Chondrocyte (in vitro differentiated cells): Measurements from ENCODE around the gene ELOVL3. TPM values are rescaled to one million over a fixed set of nuclear protein-coding genes. Genes with fewer than 3 reads are reported as not detected.

Experiments used
- DNase-seq: peaks from one replicate; pipeline ENCODE4 v3.0.0; 2021; ENCODE audit warnings: mixed read lengths, low spot score
- H3K27ac Mint-ChIP-seq: one replicate; pipeline ENCODE4 v1.8.0; 2021; ENCODE audit warnings: mild to moderate bottlenecking, moderate library complexity, mixed read lengths; ENCODE audit not compliant: unreplicated experiment
- H3K27me3 Mint-ChIP-seq: 2 replicates; pipeline ENCODE4 v1.8.0; 2021; ENCODE audit warnings: low read depth, mixed read lengths
- H3K36me3 Mint-ChIP-seq: 2 replicates; pipeline ENCODE4 v1.8.0; 2021; ENCODE audit warnings: low read depth, mixed read lengths
- H3K4me1 Mint-ChIP-seq: 2 replicates; pipeline ENCODE4 v1.8.0; 2021; ENCODE audit warnings: low read depth, mild to moderate bottlenecking, mixed read lengths
- H3K4me3 Mint-ChIP-seq: one replicate; pipeline ENCODE4 v1.8.0; 2021; ENCODE audit warnings: mild to moderate bottlenecking, moderate library complexity, mixed read lengths; ENCODE audit not compliant: unreplicated experiment
- H3K9me3 Mint-ChIP-seq: 2 replicates; pipeline ENCODE4 v1.8.0; 2021; ENCODE audit warnings: low read depth, mixed read lengths
- total RNA-seq: library from RNA; stranded (reverse); gene quantifications from 3 replicates; pipeline ENCODE4 v1.2.1, GENCODE V29; 2021
- TF ChIP-seq, protein P1 (sequence below): fragments of 200-600 bp; sonication (generic); IDR thresholded peaks from 2 replicates; pipeline ENCODE4 v1.5.0; 2021; ENCODE audit warnings: antibody characterized with exemption, mild to moderate bottlenecking, moderate library complexity

The ELOVL3 gene
- total RNA-seq, 1 donor from 2014 or later, result not detected

- H3K27ac Mint-ChIP-seq, result no peak overlapping the region
- peaks cover 32% of the 10 kb centered on the region for H3K4me1 Mint-ChIP-seq
These were observed 53.0 kb downstream of the ELOVL3 start for GRCh38 chr10:102279104-102279503.

More at GRCh38 chr10:102279104-102279503, 53.0 kb downstream of the ELOVL3 start:
- no peak overlapping the region for H3K4me3 Mint-ChIP-seq
- H3K27me3 Mint-ChIP-seq, result no peaks in the 10 kb centered on the region
- no peaks in the 10 kb centered on the region for H3K9me3 Mint-ChIP-seq
- TF ChIP-seq, protein P1, sequence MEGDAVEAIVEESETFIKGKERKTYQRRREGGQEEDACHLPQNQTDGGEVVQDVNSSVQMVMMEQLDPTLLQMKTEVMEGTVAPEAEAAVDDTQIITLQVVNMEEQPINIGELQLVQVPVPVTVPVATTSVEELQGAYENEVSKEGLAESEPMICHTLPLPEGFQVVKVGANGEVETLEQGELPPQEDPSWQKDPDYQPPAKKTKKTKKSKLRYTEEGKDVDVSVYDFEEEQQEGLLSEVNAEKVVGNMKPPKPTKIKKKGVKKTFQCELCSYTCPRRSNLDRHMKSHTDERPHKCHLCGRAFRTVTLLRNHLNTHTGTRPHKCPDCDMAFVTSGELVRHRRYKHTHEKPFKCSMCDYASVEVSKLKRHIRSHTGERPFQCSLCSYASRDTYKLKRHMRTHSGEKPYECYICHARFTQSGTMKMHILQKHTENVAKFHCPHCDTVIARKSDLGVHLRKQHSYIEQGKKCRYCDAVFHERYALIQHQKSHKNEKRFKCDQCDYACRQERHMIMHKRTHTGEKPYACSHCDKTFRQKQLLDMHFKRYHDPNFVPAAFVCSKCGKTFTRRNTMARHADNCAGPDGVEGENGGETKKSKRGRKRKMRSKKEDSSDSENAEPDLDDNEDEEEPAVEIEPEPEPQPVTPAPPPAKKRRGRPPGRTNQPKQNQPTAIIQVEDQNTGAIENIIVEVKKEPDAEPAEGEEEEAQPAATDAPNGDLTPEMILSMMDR, result no peak
- no peaks in the 10 kb centered on the region for H3K36me3 Mint-ChIP-seq
- no peak for DNase-seq

Other genes starting within 250 kb of the ELOVL3 start
- 18.1 to 19.3 TPM (median 18.4 TPM) in 3 replicates for gene ARMH3, start 170.1 kb upstream of the ELOVL3 start, total RNA-seq
- gene HPS6, start 160.9 kb upstream of the ELOVL3 start, total RNA-seq, result 19.4 to 21.8 TPM (median 20.1 TPM) in 3 replicates
- 64.6 to 73.9 TPM (median 65.7 TPM) in 3 replicates for gene LDB1, start 105.9 kb upstream of the ELOVL3 start, total RNA-seq
- gene PPRC1, start 93.3 kb upstream of the ELOVL3 start, total RNA-seq, result 42.9 to 47.3 TPM (median 44.4 TPM) in 3 replicates
- gene NOLC1, start 73.9 kb upstream of the ELOVL3 start, total RNA-seq, result 36.2 to 50.6 TPM (median 38.8 TPM) in 3 replicates
- not detected in 3 replicates for gene PITX3, start 15.2 kb downstream of the ELOVL3 start, total RNA-seq
- 59.3 to 88.4 TPM (median 59.7 TPM) in 3 replicates for gene GBF1, start 19.2 kb downstream of the ELOVL3 start, total RNA-seq
- gene NFKB2, start 169.4 kb downstream of the ELOVL3 start, total RNA-seq, result 29.4 to 38.0 TPM (median 35.9 TPM) in 3 replicates
- gene PSD, start 192.5 kb downstream of the ELOVL3 start, total RNA-seq, result 3.0 to 4.0 TPM (median 4.0 TPM) in 3 replicates
- 8.8 to 10.1 TPM (median 9.0 TPM) in 3 replicates for gene FBXL15, start 194.5 kb downstream of the ELOVL3 start, total RNA-seq
- gene CUEDC2, start 206.3 kb downstream of the ELOVL3 start, total RNA-seq, result 55.1 to 64.3 TPM (median 57.7 TPM) in 3 replicates
- gene C10orf95, start 225.2 kb downstream of the ELOVL3 start, total RNA-seq, result not detected in 3 replicates